GM12878 (cell line): ENCODE data around the gene PFKFB2. TPM values are rescaled to one million over a fixed set of nuclear protein-coding genes. Genes with fewer than 3 reads are reported as not detected.

Source experiments
- ATAC-seq: fragments of 200-7000 bp; cut with Tn5 transposase; 3 replicates; pipeline ENCODE4 v1.9.1; 2020; ENCODE audit warnings: mild to moderate bottlenecking, moderate library complexity
- BruUV-seq: library from RNA; stranded (reverse); fragments of 400-500 nt; replicated peaks from 2 replicates; lab custom pipeline; 2021; lab: Mats Ljungman, UMichigan
- CTCF ChIA-PET: fragments of 300-600 bp; sonication (Branson Sonifier 250); formaldehyde crosslinking; extraction: SDS; loops from one replicate; lab custom pipeline; 2021; ENCODE audit warnings: inconsistent platforms; lab: Yijun Ruan, JAX
- POLR2A ChIA-PET: fragments of 350-600 bp; formaldehyde crosslinking; extraction: SDS; loops from one replicate; lab custom pipeline; 2021; ENCODE audit warnings: inconsistent platforms; lab: Charles Lee
- RAD21 ChIA-PET: fragments of 300-600 bp; sonication (Branson Sonifier 250); formaldehyde crosslinking; loops from one replicate; lab custom pipeline; 2023; ENCODE audit warnings: antibody characterized with exemption; ENCODE audit not compliant: unreplicated experiment; lab: Charles Lee
- SMC1A ChIA-PET: fragments of 300-600 bp; sonication (Branson Sonifier 250); formaldehyde crosslinking; loops from one replicate; lab custom pipeline; 2023; ENCODE audit not compliant: unreplicated experiment, uncharacterized antibody; lab: Charles Lee
- DNase-seq: peaks from one replicate; pipeline ENCODE4 v3.0.0-alpha.2; 2011; ENCODE audit warnings: low read depth, low spot score
- FAIRE-seq: peaks from 3 replicates; lab custom pipeline; 2011; peaks lifted over from hg19 to GRCh38; lab: Jason Lieb, UNC
- H2AFZ ChIP-seq: 2 replicates; pipeline ENCODE4 v1.6.0; 2011; ENCODE audit warnings: low read depth, low read length, control low read depth; ENCODE audit not compliant: control insufficient read depth
- H3K27ac ChIP-seq: 2 replicates; pipeline ENCODE4 v1.5.1; 2011; ENCODE audit warnings: control low read depth; ENCODE audit not compliant: control insufficient read depth, insufficient read depth
- H3K27me3 ChIP-seq, 2 experiments: replicated peaks in 1 of 2; 2 replicates each; pipeline versions ENCODE4 v1.6.0 to v1.6.1; 2011; ENCODE audit warnings: low read length in 1 of 2; ENCODE audit not compliant: control insufficient read depth in 2 of 2, insufficient read depth in 2 of 2
- H3K36me3 ChIP-seq, 2 experiments: 2 replicates each; pipeline ENCODE4 v1.5.1; 2011; ENCODE audit warnings: low read length in 1 of 2; ENCODE audit not compliant: control insufficient read depth in 2 of 2, insufficient read depth in 2 of 2
- H3K4me1 ChIP-seq: 2 replicates; pipeline ENCODE4 v1.6.1; 2011; ENCODE audit warnings: mild to moderate bottlenecking, low read length, moderate library complexity, mixed read lengths; ENCODE audit not compliant: control insufficient read depth, insufficient read depth
- H3K4me2 ChIP-seq: 2 replicates; pipeline ENCODE4 v1.6.0; 2011; ENCODE audit warnings: control low read depth; ENCODE audit not compliant: control insufficient read depth, insufficient read depth
- H3K4me3 ChIP-seq: fragments of 200-600 bp; sonication (generic); 2 replicates; pipeline ENCODE4 v1.5.1; 2016
- H3K79me2 ChIP-seq: 2 replicates; pipeline ENCODE4 v1.6.0; 2011; ENCODE audit warnings: low read length; ENCODE audit not compliant: control insufficient read depth, insufficient read depth
- H3K9ac ChIP-seq: 2 replicates; pipeline ENCODE4 v1.8.0; 2011; ENCODE audit warnings: low read length, control low read depth, mixed read lengths; ENCODE audit not compliant: control insufficient read depth, insufficient read depth
- H3K9me3 ChIP-seq: replicated peaks from 3 replicates; pipeline ENCODE4 v1.5.1; 2011; ENCODE audit warnings: mild to moderate bottlenecking, low read length; ENCODE audit not compliant: control insufficient read depth, insufficient read depth
- H4K20me1 ChIP-seq: 2 replicates; pipeline ENCODE4 v1.6.0; 2011; ENCODE audit not compliant: control insufficient read depth, insufficient read depth
- ASH2L ChIP-seq: fragments of 300-600, 200-600 bp; sonication (generic); IDR thresholded peaks from 2 replicates; pipeline ENCODE4 v1.6.1; 2017; ENCODE audit warnings: low read depth, mild to moderate bottlenecking, borderline replicate concordance
- CTCF ChIP-seq, 3 experiments: IDR thresholded peaks in 2 of 3; conservative IDR thresholded peaks in 1 of 3; 2 replicates each; pipeline ENCODE4 v1.5.1; 2011; ENCODE audit warnings: low read depth in 3 of 3, low read length in 3 of 3, mild to moderate bottlenecking in 3 of 3, control low read depth in 2 of 3, moderate library complexity in 2 of 3, inconsistent platforms in 1 of 3, mixed read lengths in 1 of 3; ENCODE audit not compliant: control insufficient read depth in 2 of 3, insufficient read depth in 1 of 3; ENCODE audit errors: extremely low read depth in 1 of 3
- PBX3 ChIP-seq: IDR thresholded peaks from 2 replicates; pipeline ENCODE4 v1.6.1; 2011; ENCODE audit warnings: mild to moderate bottlenecking, low read depth, low read length, moderate library complexity; ENCODE audit not compliant: insufficient replicate concordance
- POLR2AphosphoS2 ChIP-seq: IDR thresholded peaks from 2 replicates; pipeline ENCODE4 v1.6.1; 2011; ENCODE audit warnings: low read depth, mild to moderate bottlenecking, low read length, improper control_type of control experiment, moderate library complexity
- STAT1 ChIP-seq: fragments of 450-650 bp; conservative IDR thresholded peaks from 2 replicates; pipeline ENCODE4 v1.6.1; 2014; ENCODE audit warnings: antibody characterized with exemption, mild to moderate bottlenecking
- SUPT20H ChIP-seq: IDR thresholded peaks from 2 replicates; pipeline ENCODE4 v1.6.1; 2011; ENCODE audit warnings: low read depth, mild to moderate bottlenecking, low read length, moderate library complexity, borderline replicate concordance; ENCODE audit not compliant: control insufficient read depth
- ZBTB11 ChIP-seq: fragments of 450-650 bp; formaldehyde crosslinking; IDR thresholded peaks from 2 replicates; pipeline ENCODE4 v1.5.0; 2022; ENCODE audit warnings: mild to moderate bottlenecking, missing genetic modification characterization
- WGBS: methylation state at CpG from one replicate; pipeline ENCODE4 v1.1.6; 2016; ENCODE audit warnings: low lambda C conversion rate; ENCODE audit not compliant: insufficient replicate concordance, insufficient coverage; ENCODE audit errors: missing lambda C conversion rate; 5-methylcytosine and 5-hydroxymethylcytosine counted together
- in situ Hi-C: fragments of 300-500 bp; cut with MboI; formaldehyde crosslinking; loops from 9 replicates; pipeline ENCODE4 v1.14.3; 2018; ENCODE audit warnings: mixed read lengths
- intact Hi-C: fragments of 100-400 bp; cut with micrococcal nuclease; formaldehyde crosslinking; loops from one replicate; pipeline ENCODE4 v1.14.2; 2022; ENCODE audit not compliant: unreplicated experiment
- polyA plus RNA-seq, 11 experiments: library from polyadenylated mRNA; depleted of rRNA in 4 of 11; unstranded in 6 of 11; stranded (reverse) in 5 of 11; fragments of >200 nt; fragmentation: Nextera tagmentation in 4 of 11; fragmentation: Illumina TruSeq in 1 of 11; extraction: Ambion mirVana in 4 of 11; extraction: Trizol in 1 of 11; gene quantifications; 1 replicate in 1 of 11; 2 replicates in 10 of 11; pipeline versions ENCODE4 v1.2.1 to v1.2.3, GENCODE V29; 2011 to 2016; ENCODE audit warnings: inconsistent platforms in 2 of 11, missing spikeins in 2 of 11, low read depth in 1 of 11
- total RNA-seq, 4 experiments: library from RNA; depleted of rRNA in 3 of 4; stranded (reverse); fragments of >200 nt in 3 of 4; fragmentation: Illumina TruSeq in 1 of 4; extraction: Trizol in 1 of 4; gene quantifications; 2 replicates each; pipeline versions ENCODE4 v1.2.1 to v1.2.3, GENCODE V29; 2013 to 2021

The PFKFB2 gene
- total and polyA plus RNA-seq, 10 of the 15 experiments (the other 5 are each of a cell fraction or from before 2014, with no cell fraction given), result 0.40 to 1.3 (median 1.0) TPM

GRCh38 chr1:207014728-207015127 lies 38.3 kb upstream of the PFKFB2 start:
- Histone ChIP-seq H3K27ac (no peak overlapping the region), H2AFZ (no peak overlapping the region), H3K4me3 (no peak overlapping the region), H3K27me3 (peaks cover 0 to 2% of the 10 kb centered on the region in 2 experiments; a peak in 3 of 4 replicates), H3K9ac (no peak overlapping the region), H3K4me1 (no peaks in the 10 kb centered on the region), H3K4me2 (no peak overlapping the region), H3K79me2 (no peaks in the 10 kb centered on the region), H3K9me3 (no peaks in the 10 kb centered on the region), H3K36me3 (no peaks in the 10 kb centered on the region), H4K20me1 (no peaks in the 10 kb centered on the region)
- intact Hi-C loops (no loop called here), in situ Hi-C loops (no loop called here)
- RAD21 ChIA-PET, result no interaction called here
- no TSS peak for BruUV-seq
- WGBS, result 18% methylated on average over 3 of the region's 3 CpGs
- no peak for TF ChIP-seq POLR2AphosphoS2
- no peak for TF ChIP-seq ZBTB11 (CRISPR knock-in tag)
- no peak for TF ChIP-seq ASH2L
- TF ChIP-seq CTCF (IDR thresholded peaks at IDR 0.05 in 2 of 3, conservative IDR thresholded peaks at IDR 0.05 in 1 of 3; ENCODE audit: control insufficient read depth in 2 of 3, extremely low read depth in 1 of 3, insufficient read depth in 1 of 3, low read depth in 3 of 3, low read length in 3 of 3), result no peak
- TF ChIP-seq STAT1, result no peak
- no peak for TF ChIP-seq SUPT20H
- no peak for TF ChIP-seq PBX3
- no peak for DNase-seq
- POLR2A ChIA-PET, result no interaction called here
- CTCF ChIA-PET, result interaction anchor here (2.6 to 4.7 kb wide), 2 partner anchors 10 to 32 kb away, joined by 6 to 35 read pairs; no protein-coding TSS in a partner anchor
- ATAC-seq, result no peak
- SMC1A ChIA-PET, result interaction anchor here (0.7 to 1.5 kb wide), 3 partner anchors 9 to 22 kb away, joined by 4 read pairs; no protein-coding TSS in a partner anchor
- no peak for FAIRE-seq
